Fibroblast of skin of abdomen (primary cell): ENCODE data around the gene CCDC157.
"Not testable (repeated sequence)": the region's sequence is repeated elsewhere in the genome, so short reads cannot be mapped to it uniquely, and the experiment has no call there.

Experiments
- DNase-seq: peaks from one replicate; pipeline ENCODE4 v3.0.0-alpha.2; 2013

Gene CCDC157

DNA sequence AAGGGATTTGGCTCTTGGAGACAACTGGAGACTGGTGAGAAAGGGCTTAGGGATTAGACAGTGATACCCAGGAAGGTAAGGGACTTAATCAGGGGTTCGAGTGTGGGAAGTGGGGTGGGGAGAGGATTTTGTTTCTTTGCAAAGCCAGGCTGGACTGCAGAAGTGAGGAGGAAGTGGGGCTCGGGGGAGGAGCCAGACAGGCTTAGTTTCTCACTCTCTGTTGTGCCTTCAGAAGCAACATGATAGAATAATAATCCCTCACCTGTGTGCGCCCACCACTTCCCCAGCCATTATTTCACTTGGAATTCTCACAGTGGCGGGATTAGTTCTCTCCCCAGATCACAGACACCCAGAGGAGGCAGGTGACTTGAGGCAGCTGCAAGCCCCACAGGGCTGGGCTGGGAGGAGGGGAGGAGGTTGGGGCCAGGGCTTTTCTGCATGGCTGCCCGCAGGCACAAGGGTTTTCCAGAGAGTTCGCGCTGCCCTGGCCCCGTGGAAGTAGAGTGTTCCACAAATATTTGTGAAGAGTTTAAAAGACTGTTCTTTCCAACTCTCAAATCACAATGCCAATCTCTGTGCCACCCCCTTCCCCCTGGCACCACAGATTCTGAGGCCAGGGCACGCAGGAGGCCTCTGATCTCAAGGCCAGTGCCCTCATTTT lies 36.0 kb downstream of the CCDC157 start:
- DNase-seq: no peak

DNA sequence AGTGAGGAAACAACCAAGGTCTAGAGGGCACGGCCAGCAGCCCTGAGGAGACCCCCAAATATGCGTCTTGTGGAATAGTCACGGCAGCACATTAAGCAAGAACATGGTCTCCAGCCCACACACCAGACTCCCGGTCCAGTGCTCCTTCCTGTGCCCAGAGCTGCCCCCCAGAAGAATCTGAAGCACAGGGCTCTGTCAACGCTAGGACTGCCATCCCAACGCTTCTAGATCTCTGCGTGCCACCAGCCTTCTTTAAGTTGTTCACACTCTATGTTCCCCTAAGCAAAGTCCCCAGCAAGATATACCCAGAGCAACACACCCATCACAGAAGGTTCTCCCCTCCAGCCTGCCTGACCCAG lies 36.5 kb downstream of the CCDC157 start:
- DNase-seq: no peak

DNA sequence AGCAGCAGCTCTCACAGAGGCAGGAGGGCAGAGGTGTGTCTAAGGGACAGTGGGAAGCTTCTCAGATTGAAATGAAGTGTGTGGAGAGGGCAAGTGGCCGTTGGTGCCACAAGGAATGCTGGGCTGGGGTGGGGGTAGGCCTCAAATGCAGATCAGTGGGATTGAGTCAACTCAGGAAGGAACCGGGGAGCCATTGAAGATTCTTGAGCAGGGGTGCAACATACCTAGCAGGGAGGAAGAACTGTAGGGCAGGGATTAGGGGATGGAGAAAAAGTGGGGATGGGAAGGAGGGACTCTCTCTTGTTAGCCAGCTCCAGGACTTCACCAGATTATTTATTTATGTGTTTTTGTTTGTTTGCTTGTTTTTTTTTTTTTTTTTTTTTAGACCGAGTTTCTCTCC lies 37.1 kb downstream of the CCDC157 start:
- no peak for DNase-seq

DNA sequence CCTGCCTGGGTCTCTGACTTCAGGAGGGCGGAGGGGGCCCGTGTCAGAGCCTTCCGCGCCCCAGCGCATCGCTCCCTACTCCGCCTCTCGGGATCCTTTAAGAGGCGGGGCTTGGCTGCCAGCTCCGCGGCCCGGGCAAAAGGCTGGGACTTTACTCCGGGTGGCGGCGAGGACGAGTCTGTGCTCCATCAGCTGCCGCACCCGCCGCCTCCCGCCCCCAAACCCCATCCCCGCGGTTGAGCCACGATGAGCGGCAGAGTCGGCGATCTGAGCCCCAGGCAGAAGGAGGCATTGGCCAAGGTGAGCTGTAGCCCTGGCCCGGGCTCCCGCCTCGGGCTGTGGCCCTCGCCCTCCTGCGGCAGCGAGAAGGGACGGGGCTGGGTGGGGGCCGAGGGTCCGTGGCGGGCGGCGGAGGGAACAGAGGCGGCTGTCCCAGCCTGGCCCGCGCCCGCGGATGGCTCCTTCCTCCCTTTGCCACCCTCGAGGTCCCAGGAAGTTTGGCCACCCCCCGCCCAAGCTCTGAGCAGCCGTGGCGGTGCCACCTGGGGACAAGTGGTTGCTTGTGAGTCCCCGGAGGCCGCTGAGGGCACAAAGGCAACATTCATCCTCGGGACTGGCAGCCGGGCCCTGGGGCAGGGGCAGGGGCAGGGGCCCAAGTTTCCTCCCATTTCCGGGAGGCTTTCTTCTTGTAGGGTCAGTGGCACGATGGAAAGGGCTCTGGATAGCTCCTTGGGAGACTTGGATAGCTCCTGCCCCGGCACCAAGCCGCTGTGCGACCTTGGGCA lies 40.3 kb downstream of the CCDC157 start, which contains the start of gene SEC14L2:
SEC14L2 (plus strand) TSS at position 148 of the 785 bp plus-strand sequence; CDS start at position 247, 99 bp downstream.
- DNase-seq: peak; percentile 54

DNA sequence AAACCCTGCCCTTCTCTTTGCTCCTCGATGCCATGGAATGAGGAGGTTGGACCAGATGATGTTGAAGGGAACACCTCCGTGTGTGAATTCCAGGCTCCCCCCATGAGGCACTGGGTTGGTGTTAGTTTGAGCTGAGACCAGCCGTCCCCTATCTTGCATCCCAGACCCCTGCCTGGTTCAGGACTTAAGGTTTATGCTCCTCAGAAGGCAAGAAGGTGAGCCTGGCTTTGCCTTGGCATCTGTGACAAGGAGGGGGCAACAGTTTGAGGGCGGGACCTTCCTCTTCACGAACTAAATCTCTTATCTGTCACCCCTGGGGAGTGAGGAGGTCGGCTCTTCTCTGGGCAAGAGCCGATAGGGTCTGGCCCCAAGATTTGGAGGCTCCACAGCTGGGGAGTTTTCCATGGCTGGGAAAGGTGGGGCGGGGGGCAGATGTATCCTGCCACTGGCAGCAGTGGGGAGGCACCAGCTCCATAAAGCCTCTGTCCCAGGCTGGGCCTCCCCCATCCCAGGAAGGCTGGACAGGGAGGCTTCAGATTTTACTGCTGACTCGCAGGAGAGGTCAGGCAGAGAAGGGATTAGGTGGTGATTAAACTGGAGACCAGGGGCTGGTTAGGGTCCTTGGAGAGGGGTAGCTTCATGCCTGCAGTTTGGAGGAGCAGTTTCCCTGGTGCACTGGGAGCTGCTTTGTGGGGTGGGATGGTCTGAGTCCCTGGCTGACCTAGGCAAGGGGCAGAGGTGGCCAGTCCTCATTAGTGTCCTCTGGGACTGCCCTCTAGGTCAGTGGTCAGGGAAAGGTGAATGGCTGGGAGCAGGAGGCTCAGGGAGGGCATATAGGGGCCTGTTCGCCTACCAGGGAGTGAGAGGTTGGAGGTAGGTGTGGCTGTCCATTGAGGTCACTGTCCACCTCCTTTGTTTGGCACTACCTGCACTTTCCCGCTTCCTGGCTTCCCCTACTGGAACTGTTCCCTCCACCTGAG lies 41.1 kb downstream of the CCDC157 start:
- DNase-seq: no peak

DNA sequence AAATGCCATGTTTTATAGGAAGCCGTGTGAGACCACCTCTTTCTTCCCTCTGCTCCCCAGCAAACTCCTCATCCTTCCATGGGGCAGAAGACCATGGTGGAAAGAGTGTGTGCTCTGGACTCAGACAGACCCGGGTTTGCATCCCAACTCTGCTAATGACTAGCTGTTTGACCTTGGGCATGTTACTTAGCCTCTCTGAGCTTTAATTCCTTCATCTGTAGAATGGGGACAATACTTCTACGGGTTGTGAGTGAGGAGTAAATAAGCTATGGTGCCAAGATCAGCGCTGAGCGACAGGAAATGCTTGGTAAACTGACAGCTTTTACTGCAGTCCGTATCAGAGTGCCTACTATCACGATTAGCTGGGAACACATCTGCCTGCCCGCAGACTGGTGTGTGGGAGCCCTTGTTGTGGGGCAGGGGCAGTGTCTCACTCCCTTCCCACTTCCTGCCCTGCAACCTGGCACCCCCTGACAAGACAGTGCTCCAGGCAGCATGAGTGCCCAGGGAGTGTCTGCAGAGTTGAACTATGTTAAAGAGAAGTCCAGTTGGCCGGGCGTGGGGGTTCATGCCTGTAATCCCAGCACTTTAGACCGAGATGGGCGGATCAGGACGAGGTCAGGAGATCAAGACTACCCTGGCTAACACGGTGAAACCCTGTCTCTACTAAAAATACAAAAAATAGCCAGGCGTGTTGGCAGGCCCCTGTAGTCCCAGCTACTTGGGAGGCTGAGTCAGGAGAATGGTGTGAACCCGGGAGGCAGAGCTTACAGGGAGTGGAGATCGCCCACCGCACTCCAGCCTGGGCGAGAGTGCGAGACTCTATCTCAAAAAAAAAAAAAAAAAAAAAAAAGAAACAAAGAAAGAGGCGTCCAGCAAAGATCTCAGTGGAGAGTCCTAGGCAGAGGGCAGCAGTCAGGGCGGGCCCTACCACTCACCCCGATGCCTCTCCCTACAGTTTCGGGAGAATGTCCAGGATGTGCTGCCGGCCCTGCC lies 42.2 kb downstream of the CCDC157 start:
- no peak for DNase-seq

DNA sequence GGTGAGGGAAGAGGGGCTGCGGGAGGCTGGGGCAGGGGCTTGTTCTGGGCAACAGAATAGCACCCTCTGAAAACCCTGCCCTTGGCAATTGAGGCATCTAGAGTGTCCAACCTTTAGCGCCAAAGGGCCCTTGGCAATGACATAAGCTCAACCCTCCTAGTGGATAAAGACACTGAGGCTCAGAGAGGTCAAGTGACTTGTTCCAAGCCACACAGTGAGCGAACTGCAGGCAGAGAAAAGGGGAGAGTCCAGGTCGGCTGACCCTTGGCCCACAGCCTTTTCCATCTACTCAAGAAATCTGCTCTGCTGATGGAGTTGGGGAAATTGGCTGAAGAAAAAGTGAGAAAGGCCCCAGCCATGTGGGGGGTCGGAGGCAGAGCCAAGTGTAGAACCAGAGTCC lies 42.9 kb downstream of the CCDC157 start:
- DNase-seq: no peak

DNA sequence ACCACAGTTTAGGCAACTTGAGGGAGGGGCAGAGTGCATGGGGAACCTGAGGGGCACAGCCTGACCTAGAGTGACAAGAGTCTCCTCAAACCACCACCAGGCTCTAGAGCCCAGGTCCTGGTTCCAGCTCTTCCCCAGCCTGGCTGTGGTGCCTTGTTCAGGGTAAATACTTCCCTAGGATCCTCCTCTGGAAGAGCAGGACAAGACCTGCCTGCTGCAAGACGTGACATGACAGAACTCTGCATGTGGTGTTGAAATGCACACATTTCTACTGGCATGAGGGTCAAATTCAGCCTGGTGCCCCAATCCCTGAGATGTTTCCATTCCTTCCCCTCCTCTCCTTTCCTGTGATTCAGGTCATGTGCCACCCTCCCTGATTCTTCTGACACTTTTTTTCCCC lies 43.4 kb downstream of the CCDC157 start:
- DNase-seq: no peak

DNA sequence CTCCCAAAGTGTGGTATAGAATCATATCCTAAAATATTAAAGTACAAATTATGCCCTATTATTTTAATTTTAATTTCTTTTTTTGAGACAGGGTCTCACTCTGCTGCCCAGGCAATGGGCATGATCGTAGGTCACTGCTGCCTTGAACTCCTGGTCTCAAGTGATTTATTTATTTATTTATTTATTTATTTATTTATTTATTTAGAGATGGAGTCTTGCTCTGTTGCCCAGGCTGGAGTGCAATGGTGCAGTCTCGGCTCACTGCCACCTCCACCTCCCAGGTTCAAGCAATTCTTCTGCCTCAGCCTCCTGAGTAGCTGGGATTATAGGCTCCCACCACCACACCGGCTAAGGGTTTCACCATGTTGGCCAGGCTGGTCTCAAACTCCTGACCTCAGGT lies 44.2 kb downstream of the CCDC157 start:
- DNase-seq: not testable (repeated sequence)

DNA sequence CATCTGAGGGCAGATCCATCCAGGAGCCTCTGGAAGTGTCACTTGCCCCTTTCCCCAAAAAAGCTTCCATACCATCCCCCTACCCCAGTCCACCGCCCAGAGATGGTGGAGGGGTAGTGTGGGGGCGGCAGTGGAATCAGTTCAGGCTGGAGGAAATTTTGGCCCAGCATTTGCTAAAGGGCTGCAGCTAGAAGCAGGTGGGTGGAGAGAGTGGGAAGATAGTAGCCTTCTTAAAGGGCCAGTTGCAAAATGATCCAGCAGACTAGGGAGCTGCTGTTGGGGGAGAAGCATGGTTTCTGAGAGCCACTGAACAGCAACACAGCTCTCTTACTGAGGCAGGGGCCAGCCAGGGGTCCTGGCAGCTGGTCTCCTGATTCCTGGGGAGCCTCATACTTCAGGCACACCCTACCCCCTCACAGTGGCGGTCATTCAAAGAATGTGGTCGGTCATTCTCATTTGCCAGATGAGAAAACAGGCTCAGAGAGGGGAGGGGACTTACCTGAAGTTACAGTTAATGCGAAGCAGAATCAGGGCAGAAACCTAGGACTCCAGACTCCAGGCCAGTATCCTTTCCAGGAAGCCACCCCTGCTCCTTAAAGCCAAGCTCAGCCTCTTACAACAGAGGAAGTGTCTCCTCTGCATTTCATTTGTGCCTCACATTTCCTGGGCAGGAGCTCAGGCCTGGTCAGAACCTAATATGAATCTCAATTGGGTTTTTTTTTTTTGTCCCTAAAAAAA lies 45.4 kb downstream of the CCDC157 start:
- no peak for DNase-seq

DNA sequence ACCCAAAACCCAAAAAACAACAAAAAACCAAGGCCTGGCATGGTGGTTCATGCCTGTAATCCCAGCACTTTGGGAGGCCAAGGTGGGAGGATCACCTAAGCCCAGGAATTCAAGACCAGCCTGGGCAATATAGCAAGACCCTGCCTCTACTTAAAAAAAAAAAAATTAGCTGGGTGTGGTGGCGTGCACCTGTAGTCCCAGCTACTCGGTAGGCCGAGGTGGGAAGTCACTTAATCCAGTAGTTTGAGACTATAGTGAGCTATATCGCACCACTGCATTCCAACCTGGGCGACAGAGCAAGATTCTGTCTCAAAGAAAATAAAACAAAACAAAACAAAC lies 45.9 kb downstream of the CCDC157 start:
- not testable (repeated sequence) for DNase-seq

DNA sequence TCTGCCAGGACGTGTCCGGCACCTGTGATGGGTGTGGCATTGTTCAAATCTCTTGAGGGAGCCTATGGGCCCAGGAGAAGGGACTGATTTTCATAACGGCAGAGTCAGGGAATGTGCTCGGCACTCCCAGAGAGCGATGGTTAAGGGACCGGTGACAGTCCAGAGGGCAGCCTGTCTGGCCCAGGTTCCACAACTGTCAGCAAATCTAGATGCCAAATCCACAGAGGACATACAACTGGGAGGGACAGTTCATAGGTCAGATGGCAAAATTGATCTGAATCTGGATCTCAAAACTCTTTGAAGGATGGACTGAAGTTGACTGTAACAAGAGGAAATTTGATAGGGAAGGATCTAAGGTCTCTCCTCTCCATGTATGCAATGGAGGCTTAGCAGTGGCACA lies 47.5 kb downstream of the CCDC157 start:
- DNase-seq: no peak

DNA sequence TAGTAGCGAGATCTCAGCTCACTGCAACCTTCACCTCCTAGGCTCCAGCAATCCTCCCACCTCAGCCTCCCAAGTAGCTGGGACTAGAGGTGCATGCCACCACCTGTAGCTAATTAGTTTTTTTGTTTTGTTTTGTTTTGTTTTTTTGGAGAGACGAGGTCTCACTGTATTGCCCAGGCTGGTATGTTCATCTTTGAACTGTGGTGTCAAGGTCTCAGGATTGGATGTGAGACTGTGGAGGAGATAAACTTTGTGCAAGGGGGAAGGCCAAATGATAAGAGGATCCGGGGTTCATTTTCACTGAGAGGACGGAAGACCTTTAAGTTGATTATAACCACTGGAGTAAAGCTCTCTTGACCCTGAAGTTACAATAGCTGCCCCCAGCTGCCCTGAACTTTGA lies 48.9 kb downstream of the CCDC157 start:
- no peak for DNase-seq

DNA sequence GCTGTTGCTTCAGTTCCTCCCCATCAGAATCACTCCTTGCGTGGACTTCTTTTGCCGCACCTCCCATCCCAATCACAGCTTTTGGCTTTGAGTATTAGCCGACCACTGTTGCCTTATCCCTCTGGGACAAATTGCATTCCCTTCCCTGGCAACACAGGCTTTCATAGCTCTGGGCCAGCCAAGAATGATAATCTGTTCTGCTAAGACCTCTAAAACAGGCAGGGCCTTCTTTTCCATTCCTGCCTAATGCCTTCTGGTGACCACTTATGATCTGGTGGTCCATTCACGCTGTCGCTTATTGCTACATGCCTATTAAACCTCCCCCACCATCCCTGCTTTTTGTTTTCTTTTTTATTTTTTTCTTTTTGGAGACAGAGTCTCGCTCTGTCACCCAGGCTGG lies 49.6 kb downstream of the CCDC157 start:
- DNase-seq: no peak

DNA sequence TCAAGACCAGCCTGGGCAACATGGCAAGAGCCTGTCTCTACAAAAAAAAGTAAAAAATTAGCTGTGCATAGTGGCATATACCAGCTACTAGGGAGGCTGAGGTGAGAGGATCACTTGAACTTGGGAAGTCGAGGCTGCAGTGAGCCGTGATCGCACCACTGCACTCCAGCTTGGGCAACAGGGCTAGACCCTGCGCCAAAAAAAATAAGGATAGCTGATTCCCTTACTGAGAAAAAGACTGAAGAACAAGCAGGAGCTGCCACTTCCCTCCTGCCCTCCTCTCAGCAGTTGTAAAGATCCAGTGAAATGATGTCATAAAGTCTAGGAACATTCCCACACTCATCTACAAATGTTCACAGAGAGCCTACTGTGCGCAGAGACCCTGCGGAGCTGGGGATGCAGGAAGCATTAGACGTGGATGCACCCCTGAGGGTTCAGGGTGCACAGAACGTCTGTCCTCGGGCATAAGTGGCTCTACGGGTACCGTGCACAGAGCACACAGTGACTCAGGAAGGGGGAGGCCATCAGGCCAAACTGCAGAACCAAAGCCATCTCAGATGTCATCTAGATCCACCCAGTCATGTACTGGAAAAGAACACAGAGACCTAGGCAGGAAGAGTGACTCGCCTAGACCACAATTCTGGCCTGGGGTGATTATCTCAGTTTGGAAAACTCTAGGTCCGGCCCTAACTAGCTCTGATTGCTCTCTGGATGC lies 51.7 kb downstream of the CCDC157 start:
- peak; percentile 55 for DNase-seq

DNA sequence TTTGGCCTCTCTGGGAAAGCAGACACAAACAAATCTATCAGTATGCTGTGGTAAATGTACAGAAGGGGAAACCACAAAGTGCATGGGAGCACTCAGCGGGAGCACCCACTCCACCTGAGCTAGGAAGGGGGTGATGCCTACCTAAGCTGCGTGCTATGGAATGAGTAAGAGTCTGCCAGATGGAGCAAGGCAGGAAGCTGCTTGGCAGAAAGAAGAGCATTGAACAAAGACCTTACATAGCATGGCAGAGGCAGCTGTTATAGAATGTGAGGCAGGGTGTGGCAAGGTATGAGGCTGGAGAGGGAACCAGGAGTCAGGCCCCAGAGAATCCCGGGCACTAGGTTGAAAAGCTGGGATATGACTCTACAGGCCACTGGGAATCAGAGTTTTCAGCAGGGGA lies 55.0 kb downstream of the CCDC157 start:
- DNase-seq: no peak

DNA sequence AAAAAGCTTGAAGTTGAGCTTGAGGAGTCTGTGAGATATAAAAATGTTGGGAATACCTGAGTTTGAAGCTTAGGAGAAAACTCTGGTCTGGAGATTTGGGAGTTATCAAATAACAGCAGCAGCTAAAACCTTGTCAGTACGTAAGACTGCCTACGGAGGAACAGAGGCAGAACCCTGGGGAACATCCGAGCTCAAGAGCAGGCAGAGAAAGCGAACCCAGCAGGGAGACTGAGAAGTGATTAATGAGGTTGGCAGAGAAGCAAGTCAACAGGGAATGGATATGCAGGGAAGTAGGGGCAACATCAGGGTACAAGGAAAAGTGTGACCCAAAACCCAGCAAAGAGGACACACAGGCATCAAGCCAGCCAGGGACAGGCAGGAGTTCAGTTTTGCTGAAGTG lies 56.2 kb downstream of the CCDC157 start:
- no peak for DNase-seq

DNA sequence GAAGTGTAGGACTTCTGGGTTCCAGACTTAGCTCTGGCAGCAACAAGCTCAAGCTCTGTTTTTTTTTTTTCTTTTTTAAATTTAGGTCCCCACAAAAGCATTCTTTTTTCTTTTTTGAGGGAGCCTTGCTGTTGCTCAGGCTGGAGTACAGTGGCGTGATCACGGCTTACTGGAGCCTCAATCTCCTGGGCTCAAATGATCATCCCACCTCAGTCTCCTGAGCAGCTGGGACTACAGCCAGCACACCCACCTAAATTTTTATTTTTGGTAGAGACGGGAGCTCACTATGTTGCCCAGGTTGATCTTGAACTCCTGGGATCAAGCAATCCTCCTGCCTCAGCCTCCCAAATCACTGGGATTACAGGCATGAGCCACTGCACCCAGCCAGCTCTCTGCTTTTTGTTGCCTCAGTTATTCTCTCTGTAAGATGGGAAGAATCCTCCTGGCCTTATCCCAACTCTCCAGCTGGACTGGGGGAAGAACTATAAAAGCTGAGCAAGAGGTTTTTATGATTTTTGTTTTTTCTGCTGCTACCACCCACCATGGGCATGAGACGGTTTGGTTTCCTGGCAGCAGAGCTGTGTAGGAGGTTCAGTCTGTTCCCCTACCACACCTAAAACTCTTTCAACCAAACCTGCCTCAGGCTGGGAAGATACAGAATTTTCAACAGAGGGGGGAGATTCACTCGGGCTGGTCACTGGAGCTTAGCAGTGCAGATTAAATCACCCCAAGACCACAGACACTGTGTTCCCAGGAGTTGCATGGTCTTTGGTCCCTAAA lies 57.1 kb downstream of the CCDC157 start:
- DNase-seq: no peak

DNA sequence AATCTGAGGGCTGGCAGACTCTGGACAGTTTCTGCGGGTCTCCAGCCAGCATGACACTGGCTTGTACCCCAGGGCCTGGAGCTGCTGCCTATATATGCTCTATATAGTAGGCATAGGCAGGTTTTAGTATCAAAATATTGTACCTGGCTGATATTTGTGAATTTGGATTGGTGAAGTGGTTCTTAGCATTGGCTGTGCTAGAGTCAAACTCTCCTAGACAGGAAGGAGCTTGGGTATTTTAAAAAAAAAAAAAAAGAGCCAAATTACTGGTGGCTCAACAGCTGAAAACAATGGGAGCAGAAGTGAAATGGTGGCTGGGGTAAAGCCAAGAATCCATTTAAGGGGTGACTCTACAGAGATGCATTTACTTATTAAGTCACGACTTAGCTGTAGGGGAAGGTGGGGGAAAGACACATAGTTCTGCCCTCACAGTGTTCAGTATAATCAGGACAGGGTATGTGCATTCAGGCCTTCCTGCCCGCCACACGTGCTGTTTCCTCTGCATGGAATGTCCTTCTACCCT lies 57.8 kb downstream of the CCDC157 start:
- DNase-seq: no peak
